Measurements from ENCODE around the gene DFFB.

DNA sequence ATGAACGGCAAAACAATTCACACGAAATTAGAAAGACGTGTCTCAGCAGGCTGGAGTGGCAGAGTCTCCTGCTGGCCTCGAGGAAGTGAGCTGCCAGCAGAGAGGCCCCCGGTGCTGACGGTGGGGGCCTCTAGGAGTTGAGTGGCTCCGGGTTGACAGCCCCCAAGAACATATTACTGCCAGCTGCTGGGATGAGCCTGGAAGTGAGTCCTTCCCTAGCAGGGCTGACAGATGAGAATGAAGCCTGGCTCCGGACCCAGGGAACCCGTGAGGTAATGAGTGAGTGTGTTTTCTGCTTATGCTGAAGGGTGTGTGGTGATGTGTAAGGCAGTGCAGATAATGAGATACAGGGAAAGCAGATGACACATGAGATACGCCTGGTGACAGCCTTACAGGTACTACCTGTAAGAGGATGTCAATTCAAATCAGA, 37.5 kb upstream of the DFFB start:
- TF ChIP-seq, protein P1, sequence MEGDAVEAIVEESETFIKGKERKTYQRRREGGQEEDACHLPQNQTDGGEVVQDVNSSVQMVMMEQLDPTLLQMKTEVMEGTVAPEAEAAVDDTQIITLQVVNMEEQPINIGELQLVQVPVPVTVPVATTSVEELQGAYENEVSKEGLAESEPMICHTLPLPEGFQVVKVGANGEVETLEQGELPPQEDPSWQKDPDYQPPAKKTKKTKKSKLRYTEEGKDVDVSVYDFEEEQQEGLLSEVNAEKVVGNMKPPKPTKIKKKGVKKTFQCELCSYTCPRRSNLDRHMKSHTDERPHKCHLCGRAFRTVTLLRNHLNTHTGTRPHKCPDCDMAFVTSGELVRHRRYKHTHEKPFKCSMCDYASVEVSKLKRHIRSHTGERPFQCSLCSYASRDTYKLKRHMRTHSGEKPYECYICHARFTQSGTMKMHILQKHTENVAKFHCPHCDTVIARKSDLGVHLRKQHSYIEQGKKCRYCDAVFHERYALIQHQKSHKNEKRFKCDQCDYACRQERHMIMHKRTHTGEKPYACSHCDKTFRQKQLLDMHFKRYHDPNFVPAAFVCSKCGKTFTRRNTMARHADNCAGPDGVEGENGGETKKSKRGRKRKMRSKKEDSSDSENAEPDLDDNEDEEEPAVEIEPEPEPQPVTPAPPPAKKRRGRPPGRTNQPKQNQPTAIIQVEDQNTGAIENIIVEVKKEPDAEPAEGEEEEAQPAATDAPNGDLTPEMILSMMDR (conservative IDR thresholded peaks at IDR 0.05), result no peak
- no peak for TF ChIP-seq ZFX (IDR thresholded peaks at IDR 0.05)

Data from C4-2B (cell line).